AG10803 (cell line): ENCODE results near the gene SRF.

Source experiments
- DNase-seq: peaks from one replicate; pipeline ENCODE4 v3.0.0; 2010; ENCODE audit warnings: low read depth
- H3K4me3 ChIP-seq: 2 replicates; pipeline ENCODE4 v1.5.1; 2011; ENCODE audit warnings: mild to moderate bottlenecking, low read length, control low read depth
- TF ChIP-seq, protein P1 (sequence below): conservative IDR thresholded peaks from 2 replicates; pipeline ENCODE4 v1.5.1; 2011; ENCODE audit warnings: mild to moderate bottlenecking, low read length, control low read depth, inconsistent platforms

Gene SRF

DNA sequence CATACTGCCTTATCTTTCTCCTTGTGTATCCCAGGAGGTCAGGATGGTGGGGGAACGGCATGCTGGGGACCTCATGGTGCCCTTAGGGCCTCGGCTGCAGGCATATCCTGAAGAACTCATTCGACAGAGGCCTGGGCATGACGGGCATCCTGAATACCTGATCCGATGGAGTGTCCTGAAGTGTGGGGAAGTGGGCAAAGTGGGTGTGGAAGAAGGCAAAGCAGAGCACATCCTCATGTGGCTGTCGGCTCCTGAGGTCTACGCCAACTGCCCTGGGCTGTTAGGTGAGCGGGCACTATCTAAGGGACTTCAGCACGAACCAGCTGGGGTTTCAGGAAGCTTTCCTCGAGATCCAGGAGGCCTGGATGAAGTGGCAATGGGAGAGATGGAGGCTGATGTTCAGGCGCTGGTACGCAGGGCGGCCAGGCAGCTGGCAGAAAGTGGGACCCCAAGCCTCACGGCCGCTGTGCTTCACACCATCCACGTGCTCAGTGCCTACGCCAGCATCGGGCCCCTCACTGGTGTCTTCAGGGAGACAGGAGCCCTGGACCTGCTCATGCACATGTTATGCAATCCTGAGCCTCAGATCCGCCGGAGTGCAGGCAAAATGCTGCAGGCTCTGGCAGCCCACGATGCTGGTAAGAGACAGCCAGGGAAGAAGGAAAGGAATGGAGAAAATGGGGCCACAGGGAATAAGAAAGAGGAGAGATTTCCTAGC, 13.4 kb downstream of the SRF start:
- H3K4me3 ChIP-seq: no peak overlapping the region
- TF ChIP-seq, protein P1, sequence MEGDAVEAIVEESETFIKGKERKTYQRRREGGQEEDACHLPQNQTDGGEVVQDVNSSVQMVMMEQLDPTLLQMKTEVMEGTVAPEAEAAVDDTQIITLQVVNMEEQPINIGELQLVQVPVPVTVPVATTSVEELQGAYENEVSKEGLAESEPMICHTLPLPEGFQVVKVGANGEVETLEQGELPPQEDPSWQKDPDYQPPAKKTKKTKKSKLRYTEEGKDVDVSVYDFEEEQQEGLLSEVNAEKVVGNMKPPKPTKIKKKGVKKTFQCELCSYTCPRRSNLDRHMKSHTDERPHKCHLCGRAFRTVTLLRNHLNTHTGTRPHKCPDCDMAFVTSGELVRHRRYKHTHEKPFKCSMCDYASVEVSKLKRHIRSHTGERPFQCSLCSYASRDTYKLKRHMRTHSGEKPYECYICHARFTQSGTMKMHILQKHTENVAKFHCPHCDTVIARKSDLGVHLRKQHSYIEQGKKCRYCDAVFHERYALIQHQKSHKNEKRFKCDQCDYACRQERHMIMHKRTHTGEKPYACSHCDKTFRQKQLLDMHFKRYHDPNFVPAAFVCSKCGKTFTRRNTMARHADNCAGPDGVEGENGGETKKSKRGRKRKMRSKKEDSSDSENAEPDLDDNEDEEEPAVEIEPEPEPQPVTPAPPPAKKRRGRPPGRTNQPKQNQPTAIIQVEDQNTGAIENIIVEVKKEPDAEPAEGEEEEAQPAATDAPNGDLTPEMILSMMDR: no peak
- no peak for DNase-seq

DNA sequence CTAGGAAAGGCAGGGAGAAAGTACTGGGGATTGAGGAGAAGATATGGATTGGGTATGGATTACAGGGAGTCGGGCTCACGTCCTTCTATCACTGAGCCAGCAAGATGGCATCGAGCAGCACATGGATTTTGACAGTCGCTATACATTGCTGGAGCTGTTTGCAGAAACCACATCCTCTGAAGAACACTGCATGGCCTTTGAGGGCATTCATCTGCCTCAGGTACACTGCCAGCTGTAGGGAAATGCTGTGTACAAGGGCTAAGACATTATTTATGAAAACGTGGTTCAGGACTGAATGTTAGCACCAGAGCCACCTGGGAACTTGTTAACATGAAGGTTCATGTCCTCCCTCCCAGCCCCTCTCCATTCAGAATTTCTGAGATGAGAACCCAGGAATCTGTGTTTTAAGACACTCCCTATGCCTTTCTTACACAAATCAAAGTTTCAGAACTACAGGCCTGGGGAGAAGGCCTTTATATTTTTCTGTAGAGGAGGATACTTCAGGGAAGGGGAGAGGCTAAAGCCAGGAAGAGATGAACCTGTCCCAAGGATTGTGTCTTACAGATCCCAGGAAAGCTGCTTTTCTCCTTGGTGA, 14.4 kb downstream of the SRF start:
- H3K4me3 ChIP-seq: no peak overlapping the region
- DNase-seq: no peak
- TF ChIP-seq, protein P1: no peak

DNA sequence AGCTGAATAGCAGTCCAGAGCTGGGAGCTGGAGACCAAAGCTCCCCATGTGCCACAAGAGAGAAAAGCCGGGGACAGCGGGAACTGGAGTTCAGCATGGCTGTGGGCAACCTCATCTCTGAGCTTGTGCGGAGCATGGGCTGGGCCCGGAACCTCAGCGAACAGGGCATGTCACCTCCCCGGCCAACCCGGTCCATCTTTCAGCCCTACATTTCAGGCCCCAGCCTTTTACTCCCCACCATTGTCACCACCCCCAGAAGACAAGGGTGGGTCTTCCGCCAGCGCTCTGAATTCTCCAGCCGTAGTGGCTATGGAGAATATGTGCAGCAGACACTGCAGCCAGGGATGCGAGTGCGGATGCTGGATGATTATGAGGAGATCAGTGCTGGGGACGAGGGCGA, 14.9 kb downstream of the SRF start:
- TF ChIP-seq, protein P1: no peak
- no peak for DNase-seq
- no peak overlapping the region for H3K4me3 ChIP-seq

DNA sequence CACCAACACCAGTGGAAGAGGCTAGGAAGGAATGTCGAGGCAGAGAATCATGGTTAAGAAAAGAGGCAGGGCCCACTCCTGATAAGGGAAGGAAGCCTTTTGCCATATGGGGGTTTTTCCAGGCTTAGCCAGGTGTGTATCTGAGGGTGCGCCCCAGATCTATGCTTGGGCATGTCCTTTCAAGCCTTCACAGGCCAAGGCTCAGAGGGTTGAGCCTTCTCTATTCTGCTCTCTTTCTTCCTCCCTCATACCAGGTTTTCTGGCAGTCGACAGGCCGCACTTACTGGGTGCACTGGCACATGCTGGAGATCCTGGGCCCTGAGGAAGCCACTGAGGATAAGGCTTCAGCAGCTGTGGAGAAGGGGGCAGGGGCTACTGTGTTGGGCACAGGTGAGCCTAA, 15.6 kb downstream of the SRF start:
- no peak for DNase-seq
- TF ChIP-seq, protein P1: no peak
- no peak overlapping the region for H3K4me3 ChIP-seq

DNA sequence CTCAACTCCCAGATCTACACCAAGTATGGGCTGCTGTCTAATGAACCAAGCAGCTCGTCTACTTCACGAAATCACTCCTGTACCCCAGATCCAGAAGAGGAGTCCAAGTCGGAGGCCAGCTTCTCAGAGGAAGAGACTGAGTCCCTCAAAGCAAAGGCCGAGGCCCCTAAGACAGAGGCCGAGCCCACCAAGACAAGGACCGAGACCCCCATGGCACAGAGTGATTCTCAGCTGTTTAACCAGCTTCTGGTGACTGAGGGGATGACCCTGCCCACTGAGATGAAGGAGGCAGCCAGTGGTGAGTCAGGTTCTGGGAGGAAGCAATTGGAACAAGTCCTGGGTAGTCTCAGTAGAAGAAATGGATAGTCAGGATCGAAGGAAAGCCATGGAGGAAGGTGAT, 16.8 kb downstream of the SRF start:
- no peak overlapping the region for H3K4me3 ChIP-seq
- TF ChIP-seq, protein P1: no peak
- no peak for DNase-seq

DNA sequence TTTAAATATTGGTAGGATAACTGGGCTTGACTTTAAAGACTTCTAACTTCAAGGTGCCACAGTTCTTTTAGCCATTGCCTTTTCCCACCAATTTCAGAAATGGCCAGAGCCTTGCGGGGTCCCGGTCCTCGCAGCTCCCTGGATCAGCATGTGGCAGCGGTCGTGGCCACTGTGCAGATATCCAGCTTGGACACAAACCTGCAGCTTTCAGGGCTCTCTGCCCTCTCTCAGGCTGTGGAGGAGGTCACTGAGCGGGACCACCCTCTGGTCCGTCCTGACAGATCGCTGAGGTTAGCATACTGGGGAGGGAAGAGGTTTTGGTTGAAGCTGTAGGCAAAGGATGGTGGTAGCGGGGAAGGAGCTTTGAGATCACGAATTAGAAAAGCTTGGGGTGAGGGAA, 17.4 kb downstream of the SRF start:
- no peak overlapping the region for H3K4me3 ChIP-seq
- DNase-seq: no peak
- TF ChIP-seq, protein P1: no peak

DNA sequence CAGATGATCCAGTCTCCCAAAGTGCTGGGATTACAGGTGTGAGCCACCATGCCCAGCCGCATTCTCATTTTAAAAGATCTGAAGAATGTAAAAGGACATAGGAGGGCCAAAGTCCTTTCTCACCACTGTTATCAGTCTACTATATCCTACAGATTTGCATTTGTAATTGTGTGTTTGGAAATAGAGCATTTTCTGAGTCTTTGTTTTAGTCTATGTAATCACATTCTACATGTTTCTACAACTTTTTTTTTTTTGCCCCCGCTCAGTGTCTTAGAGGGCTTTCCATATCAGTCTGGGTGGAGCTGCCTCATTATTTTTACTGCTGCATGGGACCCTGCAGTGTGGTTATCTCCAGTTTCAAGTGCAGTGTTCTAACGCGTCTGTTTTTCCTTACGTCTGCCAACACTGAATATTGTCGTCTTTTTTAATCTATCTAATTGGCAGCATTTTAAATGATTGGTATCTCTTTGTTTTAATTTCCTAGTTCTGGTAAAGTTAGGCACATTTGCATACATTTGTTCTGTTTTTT, 18.8 kb downstream of the SRF start:
- no peak for DNase-seq
- TF ChIP-seq, protein P1: no peak
- H3K4me3 ChIP-seq: no peak overlapping the region
